Measurements from ENCODE around the gene CASK.

GRCh38 chrX:41473936-41474725 is 449.2 kb downstream of the CASK start:
- TF ChIP-seq POLR2AphosphoS5 (IDR thresholded peaks at IDR 0.05; ENCODE audit: low read depth, low read length) = no peak
- TF ChIP-seq POLR2A (IDR thresholded peaks at IDR 0.05; ENCODE audit: low read depth, low read length) = no peak
- TF ChIP-seq TAF1 (IDR thresholded peaks at IDR 0.05; ENCODE audit: borderline replicate concordance, low read depth, low read length) = no peak
